CMK (cell line): Measurements from ENCODE around the gene IQGAP1.

Experiments used
- DNase-seq: peaks from one replicate; pipeline ENCODE4 v3.0.0-alpha.2; 2010; ENCODE audit warnings: low read depth

Gene IQGAP1

GRCh38 chr15:90442423-90442822 is 54.4 kb downstream of the IQGAP1 start:
- DNase-seq = no peak

- no peak for DNase-seq
These were observed 61.2 kb downstream of the IQGAP1 start for GRCh38 chr15:90449206-90449735.

DNA sequence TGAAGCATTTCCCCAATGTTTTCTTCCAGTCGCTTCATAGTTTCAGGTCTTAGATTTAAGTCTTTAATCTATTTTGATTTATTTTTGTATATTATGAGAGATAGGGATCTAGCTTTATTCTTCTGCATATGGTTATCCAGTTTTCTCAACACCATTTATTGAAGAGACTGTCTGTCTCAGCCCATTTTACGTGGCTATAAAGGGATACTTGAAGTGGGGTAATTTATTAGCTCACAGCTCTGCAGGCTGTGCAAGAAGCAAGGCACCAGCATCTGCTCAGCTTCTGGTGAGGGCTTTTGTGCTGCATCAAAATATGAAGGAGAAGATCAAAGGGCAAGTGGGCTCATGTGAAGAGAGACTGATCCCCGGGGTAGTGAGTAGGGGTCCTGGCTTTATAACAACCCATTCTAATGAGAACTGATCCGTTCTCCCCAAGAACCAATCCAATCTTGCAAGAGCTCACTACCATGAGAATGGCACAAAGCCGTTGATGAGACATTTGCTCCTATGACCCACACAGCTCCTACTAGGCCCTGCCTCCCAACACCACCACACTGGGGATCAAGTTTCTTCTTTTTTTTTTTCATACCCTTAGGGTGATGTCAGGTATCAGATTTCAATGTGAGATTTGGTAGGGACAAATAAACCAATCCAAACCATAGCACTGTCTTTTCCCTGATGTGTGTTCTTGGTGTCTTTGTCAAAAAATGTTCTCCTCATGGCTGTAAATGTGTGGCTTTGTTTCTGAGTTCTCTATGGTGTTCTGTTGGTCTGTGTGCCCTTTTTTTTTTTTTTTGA is 63.2 kb downstream of the IQGAP1 start:
- DNase-seq = no peak

DNA sequence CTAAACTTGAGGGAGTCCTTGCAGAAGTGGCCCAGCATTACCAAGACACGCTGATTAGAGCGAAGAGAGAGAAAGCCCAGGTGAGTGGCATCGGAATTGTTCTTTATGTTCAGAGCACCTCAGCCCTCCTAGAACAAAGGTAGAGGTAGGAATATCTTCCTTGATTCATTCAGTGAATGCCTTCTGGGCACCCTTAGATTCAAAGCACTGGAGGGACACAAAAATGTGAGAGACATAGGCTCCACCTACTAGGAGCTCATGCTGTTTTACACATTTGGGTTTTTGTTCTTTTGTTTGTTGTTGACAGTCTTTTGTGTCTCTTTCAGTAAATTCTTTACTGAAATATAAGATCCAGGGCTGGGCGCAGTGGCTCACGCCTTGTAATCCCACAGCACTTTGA is 68.2 kb downstream of the IQGAP1 start:
- no peak for DNase-seq

DNA sequence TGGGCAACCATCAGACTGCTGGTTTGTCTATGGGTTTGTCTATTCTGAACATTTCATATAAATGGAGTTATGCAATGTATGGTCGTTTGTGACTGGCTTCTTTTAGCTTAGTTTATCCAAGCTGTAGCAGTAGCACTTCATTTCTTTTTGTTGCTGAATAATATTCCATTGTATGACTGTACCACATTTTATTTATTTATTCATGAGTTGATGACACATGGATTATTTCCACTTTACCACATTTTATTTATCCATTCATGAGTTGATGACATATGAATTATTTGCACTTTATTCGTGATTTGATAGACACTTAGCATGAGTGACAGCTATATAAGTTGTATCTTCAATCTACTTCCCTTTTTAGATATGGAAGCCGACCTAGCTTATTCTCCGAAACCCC is 70.0 kb downstream of the IQGAP1 start:
- no peak for DNase-seq

GRCh38 chr15:90459368-90459767 is 71.3 kb downstream of the IQGAP1 start:
- no peak for DNase-seq

DNA sequence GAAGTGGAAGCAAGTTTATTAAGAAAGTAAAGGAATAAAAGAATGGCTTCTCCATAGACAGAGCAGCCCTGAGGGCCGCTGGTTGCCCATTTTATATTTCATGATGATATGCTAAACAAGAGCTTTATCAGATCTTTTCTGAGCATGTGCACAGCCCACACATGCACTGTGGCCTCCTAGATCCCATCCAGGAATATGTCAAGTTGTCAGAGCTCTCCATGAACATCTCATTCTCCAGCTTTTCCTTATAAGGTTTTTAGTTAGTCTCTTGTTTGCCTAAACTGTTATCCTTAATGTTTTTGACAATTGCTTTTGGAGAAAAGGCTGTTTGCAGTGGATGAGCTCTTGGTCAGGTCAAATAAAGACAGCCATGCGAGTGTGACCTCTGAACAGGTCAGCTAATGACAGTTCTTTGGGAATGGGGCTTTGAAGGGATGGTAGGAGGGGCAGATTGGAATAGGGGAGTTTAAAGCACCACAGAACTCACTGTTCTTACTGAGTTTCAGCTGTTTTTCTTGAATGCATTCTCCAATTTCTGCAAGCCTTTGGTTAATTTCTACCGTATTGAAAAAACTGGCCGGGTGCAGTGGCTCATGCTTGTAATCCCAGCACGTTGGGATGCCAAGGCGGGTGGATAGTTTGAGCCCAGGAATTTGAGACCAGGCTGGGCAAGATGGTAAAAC is 72.2 kb downstream of the IQGAP1 start:
- DNase-seq = no peak

- DNase-seq = no peak
These were observed 75.3 kb downstream of the IQGAP1 start for GRCh38 chr15:90463381-90463780.

- DNase-seq = no peak
These were observed 77.3 kb downstream of the IQGAP1 start for GRCh38 chr15:90465140-90465929.

- no peak for DNase-seq
These were observed 78.0 kb downstream of the IQGAP1 start for GRCh38 chr15:90465930-90466567.

- no peak for DNase-seq
These were observed 81.7 kb downstream of the IQGAP1 start for GRCh38 chr15:90469723-90470122.

GRCh38 chr15:90470453-90470852 is 82.4 kb downstream of the IQGAP1 start:
- no peak for DNase-seq

DNA sequence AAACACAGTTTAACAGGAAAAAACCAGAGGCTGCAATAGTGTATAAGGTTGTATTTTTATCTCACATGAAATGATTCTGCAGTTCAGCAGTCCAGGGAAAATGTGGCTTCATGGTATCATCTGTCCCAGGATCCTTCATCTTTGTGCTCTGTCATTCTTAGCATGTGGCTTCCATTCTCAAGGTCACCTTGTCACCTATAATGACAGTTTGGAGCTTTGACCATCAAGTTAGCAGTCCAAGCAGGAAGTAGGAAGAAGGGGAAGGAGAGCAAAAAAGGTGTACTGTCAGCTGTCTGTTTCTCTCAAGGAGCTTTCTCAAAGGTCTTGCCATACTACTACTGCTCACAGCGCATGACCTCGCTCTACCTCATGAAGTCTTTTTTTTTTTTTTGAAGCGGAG is 83.1 kb downstream of the IQGAP1 start:
- DNase-seq = no peak

DNA sequence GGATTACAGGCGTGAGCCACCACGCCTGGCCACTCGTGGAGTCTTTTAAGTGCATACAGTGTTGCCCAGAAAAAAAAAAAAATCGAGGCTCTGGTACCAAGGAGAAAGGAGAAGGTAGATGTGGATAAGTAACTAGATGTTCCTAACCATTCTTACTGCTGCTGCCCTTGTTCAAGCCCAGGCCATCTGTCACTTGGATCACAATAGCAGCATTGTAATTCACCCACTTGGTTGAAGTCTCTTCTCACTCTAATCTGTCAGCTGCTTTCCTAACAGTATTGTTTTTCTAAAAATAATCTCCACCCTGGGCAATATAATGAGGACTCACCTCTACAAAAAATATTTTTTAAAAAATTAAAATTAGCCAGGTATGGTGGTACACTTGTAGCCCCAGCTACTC is 83.7 kb downstream of the IQGAP1 start:
- no peak for DNase-seq

- no peak for DNase-seq
These were observed 90.9 kb downstream of the IQGAP1 start for GRCh38 chr15:90478846-90479481.

DNA sequence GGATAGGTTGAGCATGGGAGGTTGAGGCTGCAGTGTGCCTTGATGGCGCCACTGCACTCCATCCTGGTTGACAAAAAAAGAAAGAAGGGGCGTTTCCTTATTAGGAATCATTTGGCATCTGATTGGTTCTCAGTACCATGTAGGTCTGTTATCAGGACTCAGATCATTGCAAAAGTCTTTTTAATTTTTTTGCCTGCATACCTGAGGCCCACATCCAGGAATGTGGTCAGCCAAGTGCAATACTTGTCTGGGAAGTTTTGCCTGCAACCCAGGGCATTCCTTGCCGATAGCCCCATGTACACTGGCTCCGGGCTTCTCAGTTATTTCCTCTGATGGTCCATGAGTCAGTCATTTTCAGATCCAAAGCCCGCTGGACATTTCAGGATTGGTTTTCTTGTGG is 91.6 kb downstream of the IQGAP1 start:
- no peak for DNase-seq

DNA sequence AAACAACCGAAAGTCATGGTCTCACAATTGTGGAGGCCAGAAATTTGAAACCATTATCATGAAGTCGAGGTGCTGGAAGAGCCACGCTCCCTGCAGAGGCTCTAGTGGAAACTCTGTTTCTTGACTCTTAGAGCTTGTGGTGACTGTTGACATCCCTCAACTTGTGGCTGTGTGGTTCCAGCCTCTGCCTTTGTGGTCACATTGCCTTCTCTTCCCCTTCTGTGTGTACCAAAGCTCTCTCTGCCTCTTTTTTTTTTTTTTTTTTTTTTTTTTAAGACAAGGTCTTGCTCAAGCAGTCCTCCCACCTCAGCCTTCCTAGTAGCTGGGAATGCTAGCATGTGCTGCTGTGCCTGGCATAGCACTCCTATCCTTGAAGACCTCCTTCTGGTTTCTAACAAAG is 93.0 kb downstream of the IQGAP1 start:
- peak; percentile 63 for DNase-seq

DNA sequence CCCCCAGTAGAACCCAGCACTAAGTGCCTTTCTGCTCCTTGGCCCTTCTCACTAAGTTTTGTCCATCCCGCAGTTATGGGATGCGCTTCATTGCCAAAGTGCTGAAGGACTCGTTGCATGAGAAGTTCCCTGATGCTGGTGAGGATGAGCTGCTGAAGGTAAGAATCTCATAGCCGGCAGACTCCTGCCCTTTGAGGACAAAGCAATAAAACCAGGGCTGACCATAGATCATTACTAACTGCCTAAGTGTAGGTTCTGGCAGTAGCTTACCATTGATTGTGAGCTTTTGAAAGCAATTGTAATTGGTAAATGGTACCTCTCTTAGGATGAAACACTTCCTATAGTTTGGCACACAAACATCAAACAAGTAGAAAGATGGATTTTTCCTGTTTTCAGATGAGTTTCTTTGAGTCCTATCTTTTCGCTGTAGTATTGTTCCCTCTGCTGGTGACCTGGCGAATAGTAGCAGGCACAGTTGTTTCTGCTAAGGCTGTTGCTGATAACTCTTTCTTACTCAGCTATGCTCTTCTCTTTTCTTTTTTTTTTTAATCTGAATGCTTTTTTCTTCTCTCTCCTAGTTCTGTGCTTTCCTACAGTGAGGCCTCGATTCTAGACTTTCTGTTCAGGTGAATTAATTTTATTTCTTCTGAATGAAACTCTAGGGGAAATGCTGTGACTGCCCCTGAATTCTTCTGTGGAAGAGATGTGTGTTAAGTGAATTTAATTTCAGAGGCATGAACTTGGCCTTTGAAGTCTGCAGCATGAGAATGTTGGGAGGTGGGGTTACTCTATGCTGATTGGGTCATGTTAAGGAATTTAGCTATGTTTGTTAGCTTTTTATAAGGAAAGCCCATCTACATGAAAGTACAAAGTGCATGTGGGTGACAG is 94.3 kb downstream of the IQGAP1 start:
- DNase-seq = peak; percentile 5

DNA sequence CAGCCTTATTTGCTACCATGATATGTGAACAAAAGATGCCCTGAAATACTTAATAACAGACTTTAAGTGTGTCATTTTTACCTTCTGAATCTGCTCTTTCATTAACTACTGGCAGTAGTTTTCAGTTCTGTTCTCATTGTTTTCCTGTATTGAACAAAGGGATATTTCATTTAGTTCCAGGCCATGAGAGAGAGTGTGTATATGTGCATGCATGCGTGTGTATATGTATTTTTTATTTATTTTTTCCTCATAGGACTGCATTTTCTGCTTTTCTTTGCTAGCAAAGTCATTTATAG is 94.9 kb downstream of the IQGAP1 start:
- DNase-seq = no peak

- no peak for DNase-seq
These were observed 95.6 kb downstream of the IQGAP1 start for GRCh38 chr15:90483637-90484036.

DNA sequence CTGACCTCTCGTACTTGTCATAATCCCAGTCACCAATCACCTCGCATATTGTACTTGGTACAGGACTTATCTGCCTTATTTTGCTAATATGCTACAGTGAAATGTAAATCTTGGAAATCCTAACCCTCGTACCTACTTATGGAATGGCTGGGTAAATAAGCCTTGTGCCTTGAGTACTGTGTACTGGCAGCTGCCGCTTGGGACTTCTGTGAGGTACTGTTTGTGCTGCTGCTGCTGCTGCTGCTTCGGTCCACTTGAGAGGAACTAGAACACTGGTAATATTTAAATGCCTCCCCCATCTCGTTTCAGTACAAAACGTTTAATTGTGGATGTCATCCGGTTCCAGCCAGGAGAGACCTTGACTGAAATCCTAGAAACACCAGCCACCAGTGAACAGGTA is 99.1 kb downstream of the IQGAP1 start:
- no peak for DNase-seq
